HG02610 (cell line): ENCODE results near the gene EAF1.
"Not testable (repeated sequence)": the region's sequence is repeated elsewhere in the genome, so short reads cannot be mapped to it uniquely, and the experiment has no call there.

Source experiments
- ATAC-seq: cut with Tn5 transposase; IDR thresholded peaks from one replicate; pipeline ENCODE4 v1.9.1; 2021; ENCODE audit warnings: mild to moderate bottlenecking, moderate library complexity; ENCODE audit not compliant: unreplicated experiment

EAF1 gene

GRCh38 chr3:15427182-15427880 lies at the start of gene EAF1, which contains the start of gene METTL6:
Gene EAF1, plus strand, starts transcription at chr3:15427598. Its CDS starts 182 bp downstream, at chr3:15427780.
Gene METTL6, minus strand, starts transcription at chr3:15427544. Its CDS starts 1,033 bp downstream, at chr3:15426511.
- peak; percentile 90 for ATAC-seq

- ATAC-seq = peak; percentile 87
Measured at GRCh38 chr3:15377961-15378791, 49.2 kb upstream of the EAF1 start.

GRCh38 chr3:15380980-15381890 lies 46.2 kb upstream of the EAF1 start:
- ATAC-seq = no peak

- no peak for ATAC-seq
Measured at GRCh38 chr3:15382405-15382923, 44.9 kb upstream of the EAF1 start.

- peak; percentile 85 for ATAC-seq
Measured at GRCh38 chr3:15384510-15385237, 42.7 kb upstream of the EAF1 start.

GRCh38 chr3:15385238-15385695 lies 42.1 kb upstream of the EAF1 start:
- ATAC-seq = peak; percentile 20

GRCh38 chr3:15385901-15386653 lies 41.3 kb upstream of the EAF1 start:
- no peak for ATAC-seq

GRCh38 chr3:15386654-15386955 lies 40.8 kb upstream of the EAF1 start:
- ATAC-seq = not testable (repeated sequence)

- ATAC-seq = no peak
Measured at GRCh38 chr3:15387171-15387581, 40.2 kb upstream of the EAF1 start.

GRCh38 chr3:15387735-15388134 lies 39.7 kb upstream of the EAF1 start:
- no peak for ATAC-seq

- ATAC-seq = not testable (repeated sequence)
Measured at GRCh38 chr3:15388335-15388734, 39.1 kb upstream of the EAF1 start.

- ATAC-seq = no peak
Measured at GRCh38 chr3:15390460-15390859, 36.9 kb upstream of the EAF1 start.

- ATAC-seq = no peak
Measured at GRCh38 chr3:15391007-15391406, 36.4 kb upstream of the EAF1 start.

GRCh38 chr3:15393252-15393651 lies 34.1 kb upstream of the EAF1 start:
- ATAC-seq = not testable (repeated sequence)

GRCh38 chr3:15398731-15399133 lies 28.7 kb upstream of the EAF1 start:
- ATAC-seq = not testable (repeated sequence)

- ATAC-seq = no peak
Measured at GRCh38 chr3:15399970-15400369, 27.4 kb upstream of the EAF1 start.

GRCh38 chr3:15401936-15402335 lies 25.5 kb upstream of the EAF1 start:
- no peak for ATAC-seq

- no peak for ATAC-seq
Measured at GRCh38 chr3:15403495-15403894, 23.9 kb upstream of the EAF1 start.

GRCh38 chr3:15403965-15404364 lies 23.4 kb upstream of the EAF1 start:
- no peak for ATAC-seq
